Measurements from ENCODE around the gene CATSPER4. TPM values are rescaled to one million over a fixed set of nuclear protein-coding genes. Genes with fewer than 3 reads are reported as not detected.
"Not testable (repeated sequence)": the region's sequence is repeated elsewhere in the genome, so short reads cannot be mapped to it uniquely, and the experiment has no call there.

The CATSPER4 gene
- total RNA-seq, 1 donor from 2014 or later, result not detected

- DNase-seq (ENCODE audit: low read depth), result no peak
Observed at GRCh38 chr1:26189331-26189730, 1.1 kb upstream of the CATSPER4 start.

DNA sequence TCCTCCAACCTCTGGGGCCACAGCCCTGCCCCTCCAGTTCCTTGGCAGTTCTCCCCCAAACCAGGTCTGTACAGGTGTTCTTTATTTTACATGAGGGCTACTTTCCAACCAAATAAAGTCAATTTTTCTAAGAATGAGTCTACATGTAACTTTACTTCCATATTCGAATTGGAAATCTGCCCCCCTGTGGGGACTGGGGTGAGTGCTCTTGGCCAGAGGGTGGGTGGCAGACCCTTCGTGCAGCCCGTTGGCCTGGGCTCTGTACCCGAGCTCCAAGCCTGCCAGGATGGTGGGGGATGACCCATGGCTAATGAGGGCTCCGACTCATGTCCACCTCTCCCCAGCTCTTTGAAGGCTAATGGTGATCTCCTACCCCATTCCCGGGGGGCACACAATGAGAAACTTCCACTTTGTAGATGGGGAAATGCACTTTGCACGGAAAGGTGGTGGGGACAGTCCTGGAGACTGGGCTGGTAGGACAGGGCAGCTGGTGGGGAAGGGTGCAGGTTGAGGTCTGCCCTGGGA is 589 bp upstream of the CATSPER4 start:
- no peak for DNase-seq (ENCODE audit: low read depth)

DNA sequence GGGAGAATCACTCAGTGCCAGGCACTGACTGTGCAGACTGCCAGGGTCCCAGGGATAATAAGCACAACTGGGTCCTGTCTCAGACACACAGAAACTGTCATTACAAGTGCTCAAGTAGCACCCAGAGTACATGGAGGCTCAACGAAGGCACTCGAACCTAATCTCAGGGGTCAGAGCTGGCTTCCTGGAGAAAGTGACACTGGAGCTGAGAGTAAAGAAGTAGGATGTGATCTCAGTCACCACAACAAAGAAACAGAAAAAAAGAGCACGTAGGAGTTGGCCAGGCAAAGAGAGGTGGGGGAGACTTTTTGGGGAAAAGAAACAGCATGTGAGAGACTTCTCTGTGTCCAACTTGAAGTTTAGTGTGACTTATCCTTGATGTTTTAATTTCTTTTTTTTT is 1.3 kb downstream of the CATSPER4 start:
- no peak for DNase-seq (ENCODE audit: low read depth)

DNA sequence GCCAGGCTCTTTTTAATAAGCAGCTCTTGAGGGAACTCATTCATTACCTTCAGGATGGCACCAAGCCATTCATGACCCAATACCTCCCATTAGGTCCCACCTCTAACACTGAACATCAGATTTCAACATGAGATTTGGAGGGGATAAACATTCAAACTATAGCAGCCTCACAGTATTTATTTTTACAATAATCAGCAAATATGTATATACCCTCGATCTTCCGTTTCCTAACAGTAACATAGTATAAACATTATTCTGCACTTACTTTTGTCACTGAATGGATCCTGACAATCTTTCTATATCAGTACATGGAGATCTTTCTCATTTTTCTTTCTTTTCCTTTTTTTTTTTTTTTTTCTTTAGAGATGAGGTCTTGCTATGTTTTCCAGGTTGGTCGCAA is 5.4 kb downstream of the CATSPER4 start:
- DNase-seq (ENCODE audit: low read depth), result no peak

- no peak for DNase-seq (ENCODE audit: low read depth)
Observed at GRCh38 chr1:26197301-26197700, 6.9 kb downstream of the CATSPER4 start.

- no peak for DNase-seq (ENCODE audit: low read depth)
Observed at GRCh38 chr1:26197813-26198212, 7.4 kb downstream of the CATSPER4 start.

GRCh38 chr1:26200413-26200812 is 10.0 kb downstream of the CATSPER4 start:
- DNase-seq (ENCODE audit: low read depth), result no peak

DNA sequence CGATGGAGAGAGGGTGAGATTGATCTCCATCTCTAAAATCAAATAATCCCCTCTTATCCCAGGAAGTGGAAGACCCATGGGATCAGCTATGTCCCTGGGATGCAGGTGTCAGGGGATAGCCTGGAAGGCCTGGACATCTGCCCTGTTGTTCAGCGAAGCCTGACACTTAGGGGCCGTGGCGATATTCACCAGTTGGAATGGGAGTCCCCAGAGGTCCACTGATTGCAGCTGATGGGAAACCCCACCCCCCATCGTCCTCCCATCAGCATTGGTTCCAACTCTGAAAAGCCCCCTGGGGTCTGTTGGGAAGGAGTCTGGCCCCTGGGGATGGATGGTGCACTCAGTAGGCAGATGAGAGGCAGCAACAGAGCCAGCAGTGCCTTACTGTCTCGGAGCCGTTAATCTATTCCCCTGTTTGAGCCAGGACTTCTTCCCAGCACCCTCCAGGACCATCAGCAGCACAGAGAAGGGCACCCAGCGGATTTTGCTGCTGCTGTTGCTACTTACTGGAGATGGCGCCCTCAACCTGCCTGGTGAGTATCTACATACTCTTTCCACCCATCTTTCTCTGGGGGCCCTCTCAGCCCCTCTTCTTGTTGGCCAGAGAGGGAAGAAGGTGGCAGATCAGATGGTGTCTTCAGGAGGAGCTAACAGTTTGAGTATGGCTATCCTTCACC is 13.4 kb downstream of the CATSPER4 start:
- DNase-seq (ENCODE audit: low read depth), result no peak

DNA sequence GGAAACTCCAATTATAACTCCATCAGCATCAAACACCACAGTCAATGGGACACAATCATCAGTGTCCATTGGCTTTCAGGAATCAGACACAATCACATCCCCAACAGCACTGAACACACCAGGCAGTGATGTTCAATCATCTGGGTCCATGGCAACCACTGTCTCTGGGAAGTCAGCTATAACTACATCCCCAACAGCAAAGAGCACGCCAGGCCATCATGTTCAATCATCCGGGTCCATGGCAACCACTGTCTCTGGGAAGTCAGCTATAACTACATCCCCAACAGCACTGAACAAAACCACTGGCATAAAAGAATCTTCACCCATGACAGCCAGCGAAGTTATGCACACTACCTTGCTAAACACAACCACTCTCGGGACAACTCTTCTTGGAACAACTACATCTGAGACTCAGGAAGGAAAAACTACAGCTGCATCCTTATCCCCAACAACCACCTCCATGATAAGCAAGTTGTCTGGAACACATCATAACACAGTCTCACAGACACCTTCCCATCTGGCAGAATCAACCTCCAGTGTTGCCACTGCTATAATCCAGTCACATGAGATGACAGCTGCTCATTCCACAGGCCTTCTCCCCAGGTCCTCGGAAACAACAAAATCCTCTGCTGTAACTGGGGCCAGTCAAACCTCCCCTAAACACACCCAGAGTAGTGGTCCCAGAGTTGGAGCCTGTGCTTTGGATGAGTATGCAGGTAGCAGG is 19.9 kb downstream of the CATSPER4 start:
- DNase-seq (ENCODE audit: low read depth), result peak; percentile 49

DNA sequence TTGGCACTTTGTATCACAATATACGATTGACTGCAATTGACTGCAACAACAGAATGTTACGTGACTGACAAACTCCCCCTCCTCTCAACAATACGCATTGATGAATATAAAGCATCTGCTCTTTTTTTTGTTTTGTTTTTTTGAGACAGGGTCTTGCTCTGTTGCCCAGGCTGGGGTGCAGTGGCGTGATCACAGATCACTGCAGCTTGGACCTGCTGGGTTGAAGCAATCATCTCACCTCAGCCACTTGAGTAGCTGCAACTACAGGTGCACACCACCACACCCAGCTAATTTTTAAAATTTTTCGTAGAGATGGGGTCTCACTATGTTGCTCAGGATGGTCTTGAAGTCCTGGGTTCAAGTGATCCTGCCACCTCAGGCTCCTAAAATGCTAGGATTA is 22.3 kb downstream of the CATSPER4 start:
- no peak for DNase-seq (ENCODE audit: low read depth)

GRCh38 chr1:26213335-26213905 is 23.0 kb downstream of the CATSPER4 start:
- no peak for DNase-seq (ENCODE audit: low read depth)

- no peak for DNase-seq (ENCODE audit: low read depth)
Observed at GRCh38 chr1:26215246-26215645, 24.8 kb downstream of the CATSPER4 start.

GRCh38 chr1:26218906-26219494 is 28.6 kb downstream of the CATSPER4 start:
- peak; percentile 23 for DNase-seq (ENCODE audit: low read depth)

GRCh38 chr1:26220199-26220912 is 30.0 kb downstream of the CATSPER4 start:
- no peak for DNase-seq (ENCODE audit: low read depth)

- peak; percentile 4 for DNase-seq (ENCODE audit: low read depth)
Observed at GRCh38 chr1:26221094-26221493, 30.7 kb downstream of the CATSPER4 start.

DNA sequence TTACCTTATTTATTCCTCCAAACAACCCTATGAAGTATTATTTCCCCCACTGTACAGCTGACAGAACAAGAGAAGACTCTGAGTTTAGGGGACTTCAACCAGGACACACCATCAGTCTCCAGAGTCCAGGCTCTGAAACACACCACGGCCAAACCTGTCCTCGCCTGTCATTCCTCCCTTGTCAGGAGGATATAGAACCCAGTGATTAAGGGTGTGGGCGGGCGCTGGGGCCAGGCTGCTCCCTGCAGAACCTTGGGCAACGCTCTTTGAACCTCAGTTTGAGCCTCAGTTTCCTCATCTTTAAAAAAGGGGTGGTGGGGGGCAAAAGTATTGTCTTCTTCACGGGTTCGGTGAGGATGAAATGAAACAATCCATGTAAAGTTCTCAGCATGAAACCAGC is 34.2 kb downstream of the CATSPER4 start:
- no peak for DNase-seq (ENCODE audit: low read depth)

DNA sequence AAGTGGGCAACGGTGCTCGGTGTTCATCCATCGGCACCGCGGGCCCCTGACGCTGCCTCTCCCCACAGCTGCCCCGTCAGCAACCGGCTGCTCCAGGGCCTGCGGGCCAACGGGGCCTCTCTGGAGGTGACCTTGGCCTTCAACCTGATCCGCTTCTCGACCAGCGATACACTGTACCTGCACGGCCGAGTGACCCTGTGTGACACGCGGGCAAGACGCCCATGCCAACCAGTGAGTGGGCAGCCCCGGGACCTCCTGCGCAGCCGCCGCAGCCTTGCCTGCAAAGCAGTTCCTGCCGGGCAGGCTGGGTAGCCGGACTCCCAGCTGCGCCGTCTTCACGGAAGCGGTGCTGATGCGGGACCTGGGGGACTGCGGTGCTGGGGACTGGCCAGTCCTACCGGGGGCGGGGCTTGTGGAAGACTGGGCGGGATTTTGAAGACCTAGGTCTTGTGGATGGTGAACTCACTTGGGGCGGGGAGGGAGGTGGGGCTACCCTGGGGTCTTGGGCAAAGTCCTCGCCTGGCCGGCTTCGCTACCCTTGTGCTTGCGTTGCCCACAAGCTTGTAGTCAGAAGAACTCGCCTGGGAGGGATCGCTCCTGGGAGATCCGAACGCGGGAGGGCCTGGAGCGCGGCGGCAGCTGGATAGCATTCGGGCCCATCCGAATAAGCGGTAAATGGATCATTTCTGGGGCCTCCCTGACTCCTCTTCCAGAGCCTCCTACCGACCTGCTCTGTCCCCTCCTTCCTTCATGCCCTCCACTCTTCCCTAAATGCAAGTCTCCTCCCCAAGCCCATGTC is 34.8 kb downstream of the CATSPER4 start:
- DNase-seq (ENCODE audit: low read depth), result peak; percentile 7

GRCh38 chr1:26230682-26231081 is 40.3 kb downstream of the CATSPER4 start:
- not testable (repeated sequence) for DNase-seq (ENCODE audit: low read depth)

GRCh38 chr1:26233903-26234643 is 43.7 kb downstream of the CATSPER4 start, which contains the start of gene CEP85:
TSS of gene CEP85 (plus strand) at chr1:26234200. CDS start at chr1:26239784, 5,584 bp downstream.
- peak; percentile 97 for DNase-seq (ENCODE audit: low read depth)

Measured in myocyte (in vitro differentiated cells).